ENCODE data around the gene FGF11. TPM values are rescaled to one million over a fixed set of nuclear protein-coding genes. Genes with fewer than 3 reads are reported as not detected.

Gene FGF11
- total and polyA plus RNA-seq, 2 experiments from 2014 or later = 2.7 to 3.8 TPM

DNA sequence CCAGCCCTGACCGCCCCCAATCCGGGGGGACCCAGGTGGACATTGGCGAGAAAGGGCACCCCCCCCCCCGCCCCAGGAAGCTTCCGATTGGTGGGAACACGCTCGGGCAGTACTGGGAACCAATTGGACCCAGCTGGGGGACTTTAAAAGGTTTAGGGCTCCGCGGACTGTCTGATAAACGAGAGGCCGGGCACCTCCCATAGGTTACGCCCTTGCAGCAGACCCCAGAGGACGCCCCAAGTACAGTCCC is 35.7 kb upstream of the FGF11 start:
- H3K27ac ChIP-seq = peak overlapping the region; percentile 92
- H4K20me1 ChIP-seq (ENCODE audit: insufficient read depth, poor library complexity, severe bottlenecking) = no peaks in the 10 kb centered on the region
- H3K36me3 ChIP-seq (replicated peaks; ENCODE audit: insufficient read depth, low read depth) = no peaks in the 10 kb centered on the region
- WGBS (ENCODE audit: low lambda C conversion rate, missing lambda C conversion rate) = 0% methylated on average over 9 of the region's 13 CpGs
- no peaks in the 10 kb centered on the region for H3K27me3 ChIP-seq
- DNase-seq (ENCODE audit: low spot score) = no peak
- peak overlapping the region; percentile 2 for H2AFZ ChIP-seq
- H3K4me1 ChIP-seq (ENCODE audit: insufficient read depth) = peaks cover 9% of the 10 kb centered on the region
- H3K79me2 ChIP-seq = peaks cover 19% of the 10 kb centered on the region
- H3K9me2 ChIP-seq (replicated peaks; ENCODE audit: insufficient read depth) = no peaks in the 10 kb centered on the region
- H3K9me3 ChIP-seq (ENCODE audit: low read depth) = no peaks in the 10 kb centered on the region
- TF ChIP-seq EZH2phosphoT487 (IDR thresholded peaks at IDR 0.05; ENCODE audit: low read depth, severe bottlenecking, unreplicated experiment) (no peak), EZH2 (IDR thresholded peaks at IDR 0.05; ENCODE audit: borderline replicate concordance) (no peak)
- TF ChIP-seq, protein P1, sequence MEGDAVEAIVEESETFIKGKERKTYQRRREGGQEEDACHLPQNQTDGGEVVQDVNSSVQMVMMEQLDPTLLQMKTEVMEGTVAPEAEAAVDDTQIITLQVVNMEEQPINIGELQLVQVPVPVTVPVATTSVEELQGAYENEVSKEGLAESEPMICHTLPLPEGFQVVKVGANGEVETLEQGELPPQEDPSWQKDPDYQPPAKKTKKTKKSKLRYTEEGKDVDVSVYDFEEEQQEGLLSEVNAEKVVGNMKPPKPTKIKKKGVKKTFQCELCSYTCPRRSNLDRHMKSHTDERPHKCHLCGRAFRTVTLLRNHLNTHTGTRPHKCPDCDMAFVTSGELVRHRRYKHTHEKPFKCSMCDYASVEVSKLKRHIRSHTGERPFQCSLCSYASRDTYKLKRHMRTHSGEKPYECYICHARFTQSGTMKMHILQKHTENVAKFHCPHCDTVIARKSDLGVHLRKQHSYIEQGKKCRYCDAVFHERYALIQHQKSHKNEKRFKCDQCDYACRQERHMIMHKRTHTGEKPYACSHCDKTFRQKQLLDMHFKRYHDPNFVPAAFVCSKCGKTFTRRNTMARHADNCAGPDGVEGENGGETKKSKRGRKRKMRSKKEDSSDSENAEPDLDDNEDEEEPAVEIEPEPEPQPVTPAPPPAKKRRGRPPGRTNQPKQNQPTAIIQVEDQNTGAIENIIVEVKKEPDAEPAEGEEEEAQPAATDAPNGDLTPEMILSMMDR (IDR thresholded peaks at IDR 0.05; ENCODE audit: poor library complexity) = no peak
- H3K4me3 ChIP-seq = peak overlapping the region; percentile 32
- H3K4me2 ChIP-seq = peak overlapping the region; percentile 86

DNA sequence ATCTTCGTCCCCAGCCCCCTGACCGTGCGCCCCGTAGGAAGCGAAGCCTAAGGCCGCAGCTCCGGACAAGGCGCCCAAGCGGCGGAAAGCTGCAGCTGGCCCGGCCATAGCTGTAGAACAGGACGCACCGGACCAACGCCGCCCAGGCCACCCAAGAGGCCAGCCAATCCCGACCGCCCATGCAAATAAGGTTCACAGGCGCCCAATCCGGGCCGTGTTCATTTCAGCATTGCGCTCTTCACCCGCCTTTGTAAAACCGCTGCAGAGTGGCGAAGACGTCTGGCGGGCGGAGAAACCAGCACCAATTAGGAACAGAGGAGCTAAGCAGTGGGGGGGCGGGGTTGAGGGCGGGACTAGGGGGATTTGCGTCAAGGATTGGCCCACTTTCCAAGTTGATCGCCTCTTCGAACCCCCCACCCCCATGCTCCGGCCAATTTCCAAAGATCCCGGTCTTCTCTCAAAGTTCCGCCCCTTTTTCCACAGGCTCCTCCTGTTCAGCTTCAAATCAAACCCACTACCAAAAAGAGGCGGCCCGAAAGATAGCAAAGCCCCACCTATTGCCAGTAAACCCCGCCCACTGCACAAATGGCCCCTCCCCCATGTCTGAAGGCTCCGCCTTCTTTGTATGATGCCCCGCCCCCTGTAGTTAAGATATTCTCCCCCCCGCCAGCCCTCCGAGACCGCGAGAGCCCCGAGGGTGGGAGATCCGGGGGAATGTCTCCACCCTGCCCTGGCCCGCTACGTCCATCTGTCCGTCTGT is 35.2 kb upstream of the FGF11 start, which contains the start of gene TMEM256:
Gene TMEM256 (minus strand): TSS at position 121 of the 760 bp plus-strand sequence. CDS start 13 bp downstream, at position 108.
- H3K79me2 ChIP-seq = peaks cover 19% of the 10 kb centered on the region
- H3K4me1 ChIP-seq (ENCODE audit: insufficient read depth) = peaks cover 9% of the 10 kb centered on the region

DNA sequence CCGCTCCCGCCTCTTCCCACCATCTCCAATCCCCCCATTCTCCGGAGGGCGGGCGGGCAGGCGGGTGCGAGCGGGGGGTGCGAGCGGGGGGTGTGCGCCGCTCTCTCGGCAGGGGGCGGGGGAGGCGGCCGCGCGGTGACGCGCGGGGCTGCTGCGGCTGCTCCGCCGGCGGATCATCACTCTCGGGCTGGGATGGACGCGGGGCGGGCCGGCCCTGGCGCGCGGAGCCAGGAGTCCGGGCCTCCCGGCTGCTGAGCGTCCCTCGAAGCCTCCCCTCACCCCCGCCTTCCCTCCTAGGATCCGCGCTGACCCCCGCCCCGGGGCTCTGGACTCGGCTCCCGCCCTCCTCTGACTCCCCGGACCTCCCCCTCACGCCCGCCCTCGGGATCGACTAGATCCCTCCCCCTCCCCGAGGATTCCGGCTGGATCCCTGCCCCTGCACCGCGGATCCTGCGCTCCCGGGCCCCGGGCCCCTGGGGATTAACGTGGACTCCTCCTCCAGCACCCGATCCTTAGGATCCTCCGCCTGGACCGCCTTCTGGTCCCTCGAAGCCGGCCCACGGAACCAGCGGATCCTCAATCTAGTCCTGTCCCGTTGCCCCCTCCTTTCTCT is 34.5 kb upstream of the FGF11 start:
- Histone ChIP-seq H2AFZ (peak overlapping the region; percentile 23), H3K9me3 (ENCODE audit: low read depth) (no peaks in the 10 kb centered on the region), H3K36me3 (replicated peaks; ENCODE audit: insufficient read depth, low read depth) (no peaks in the 10 kb centered on the region), H3K4me2 (peak overlapping the region; percentile 97), H3K4me1 (ENCODE audit: insufficient read depth) (peaks cover 9% of the 10 kb centered on the region), H3K79me2 (peaks cover 19% of the 10 kb centered on the region), H3K27me3 (no peaks in the 10 kb centered on the region), H3K4me3 (peak overlapping the region; percentile 50), H3K9me2 (replicated peaks; ENCODE audit: insufficient read depth) (no peaks in the 10 kb centered on the region), H3K27ac (peak overlapping the region; percentile 63), H4K20me1 (ENCODE audit: insufficient read depth, poor library complexity, severe bottlenecking) (no peaks in the 10 kb centered on the region)
- TF ChIP-seq, protein P1 (IDR thresholded peaks at IDR 0.05; ENCODE audit: poor library complexity) = no peak
- TF ChIP-seq EZH2phosphoT487 (IDR thresholded peaks at IDR 0.05; ENCODE audit: low read depth, severe bottlenecking, unreplicated experiment) = no peak
- WGBS (ENCODE audit: low lambda C conversion rate, missing lambda C conversion rate) = 2% methylated on average over 16 of the region's 65 CpGs
- DNase-seq (ENCODE audit: low spot score) = no peak

More for the DNA sequence above, 35.2 kb upstream of the FGF11 start, which contains the start of gene TMEM256:
- TF ChIP-seq, protein P1 (IDR thresholded peaks at IDR 0.05; ENCODE audit: poor library complexity) = no peak
- TF ChIP-seq EZH2 (IDR thresholded peaks at IDR 0.05; ENCODE audit: borderline replicate concordance) (no peak), EZH2phosphoT487 (IDR thresholded peaks at IDR 0.05; ENCODE audit: low read depth, severe bottlenecking, unreplicated experiment) (no peak)
- Histone ChIP-seq H3K9me2 (replicated peaks; ENCODE audit: insufficient read depth) (no peaks in the 10 kb centered on the region), H3K36me3 (replicated peaks; ENCODE audit: insufficient read depth, low read depth) (no peaks in the 10 kb centered on the region), H3K27me3 (no peaks in the 10 kb centered on the region), H4K20me1 (ENCODE audit: insufficient read depth, poor library complexity, severe bottlenecking) (no peaks in the 10 kb centered on the region), H3K9me3 (ENCODE audit: low read depth) (no peaks in the 10 kb centered on the region), H3K27ac (peak within 1 kb of the TSS; percentile 92), H3K4me3 (peak within 1 kb of the TSS; percentile 50), H2AFZ (peak within 1 kb of the TSS; percentile 23), H3K4me2 (peak within 1 kb of the TSS; percentile 97)
- DNase-seq (ENCODE audit: low spot score) = peak; percentile 99
- 1% methylated on average over 38 of the region's 49 CpGs for whole genome bisulfite sequencing (ENCODE audit: low lambda C conversion rate, missing lambda C conversion rate)
